Fibroblast of mammary gland (primary cell): ENCODE data around the gene CEBPB.

Source experiments
- DNase-seq: peaks from one replicate; pipeline ENCODE4 v3.0.0-alpha.2; 2010; ENCODE audit warnings: low read depth
- H3K4me3 ChIP-seq: 2 replicates; pipeline ENCODE4 v1.5.1; 2011; ENCODE audit warnings: low read depth, mild to moderate bottlenecking, low read length, moderate library complexity; ENCODE audit not compliant: control insufficient read depth
- TF ChIP-seq, protein P1 (sequence below): conservative IDR thresholded peaks from 2 replicates; pipeline ENCODE4 v1.5.1; 2011; ENCODE audit warnings: low read depth, low read length, inconsistent platforms; ENCODE audit not compliant: control insufficient read depth, insufficient read depth

The CEBPB gene

DNA sequence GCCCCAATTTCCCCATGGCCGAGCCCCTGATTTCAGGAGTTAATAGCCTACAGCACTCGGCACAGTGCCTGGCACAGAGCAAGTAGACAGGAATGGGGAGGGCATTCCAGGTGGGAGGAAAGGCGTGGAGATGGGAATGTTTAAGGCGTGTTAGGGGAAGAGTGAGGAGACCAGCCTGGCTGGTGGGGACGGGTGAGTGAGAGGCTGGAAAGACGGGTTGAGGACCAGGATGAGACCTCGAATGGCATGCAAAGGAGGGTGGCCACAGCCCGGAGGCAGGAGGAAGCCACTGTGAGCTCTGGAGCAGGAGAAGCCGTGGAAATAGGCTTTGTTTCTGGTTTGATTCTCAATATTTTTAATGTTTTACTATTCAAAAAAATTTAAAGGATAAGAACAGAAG, 49.5 kb downstream of the CEBPB start:
- no peak overlapping the region for H3K4me3 ChIP-seq
- DNase-seq, result no peak
- TF ChIP-seq, protein P1, sequence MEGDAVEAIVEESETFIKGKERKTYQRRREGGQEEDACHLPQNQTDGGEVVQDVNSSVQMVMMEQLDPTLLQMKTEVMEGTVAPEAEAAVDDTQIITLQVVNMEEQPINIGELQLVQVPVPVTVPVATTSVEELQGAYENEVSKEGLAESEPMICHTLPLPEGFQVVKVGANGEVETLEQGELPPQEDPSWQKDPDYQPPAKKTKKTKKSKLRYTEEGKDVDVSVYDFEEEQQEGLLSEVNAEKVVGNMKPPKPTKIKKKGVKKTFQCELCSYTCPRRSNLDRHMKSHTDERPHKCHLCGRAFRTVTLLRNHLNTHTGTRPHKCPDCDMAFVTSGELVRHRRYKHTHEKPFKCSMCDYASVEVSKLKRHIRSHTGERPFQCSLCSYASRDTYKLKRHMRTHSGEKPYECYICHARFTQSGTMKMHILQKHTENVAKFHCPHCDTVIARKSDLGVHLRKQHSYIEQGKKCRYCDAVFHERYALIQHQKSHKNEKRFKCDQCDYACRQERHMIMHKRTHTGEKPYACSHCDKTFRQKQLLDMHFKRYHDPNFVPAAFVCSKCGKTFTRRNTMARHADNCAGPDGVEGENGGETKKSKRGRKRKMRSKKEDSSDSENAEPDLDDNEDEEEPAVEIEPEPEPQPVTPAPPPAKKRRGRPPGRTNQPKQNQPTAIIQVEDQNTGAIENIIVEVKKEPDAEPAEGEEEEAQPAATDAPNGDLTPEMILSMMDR, result no peak

- no peak overlapping the region for H3K4me3 ChIP-seq
- TF ChIP-seq, protein P1, result no peak
- DNase-seq, result no peak
Measured at GRCh38 chr20:50242178-50242514, 51.5 kb downstream of the CEBPB start.
